ENCODE data around the gene ABAT. TPM values are rescaled to one million over a fixed set of nuclear protein-coding genes. Genes with fewer than 3 reads are reported as not detected.
A peak's percentile ranks its signal among the peaks of the same experiment; 100 is the strongest.

The ABAT gene
- polyA plus RNA-seq, 2 of the 4 experiments (the other 2 are of a cell fraction), result 0.68 to 1.2 TPM

DNA sequence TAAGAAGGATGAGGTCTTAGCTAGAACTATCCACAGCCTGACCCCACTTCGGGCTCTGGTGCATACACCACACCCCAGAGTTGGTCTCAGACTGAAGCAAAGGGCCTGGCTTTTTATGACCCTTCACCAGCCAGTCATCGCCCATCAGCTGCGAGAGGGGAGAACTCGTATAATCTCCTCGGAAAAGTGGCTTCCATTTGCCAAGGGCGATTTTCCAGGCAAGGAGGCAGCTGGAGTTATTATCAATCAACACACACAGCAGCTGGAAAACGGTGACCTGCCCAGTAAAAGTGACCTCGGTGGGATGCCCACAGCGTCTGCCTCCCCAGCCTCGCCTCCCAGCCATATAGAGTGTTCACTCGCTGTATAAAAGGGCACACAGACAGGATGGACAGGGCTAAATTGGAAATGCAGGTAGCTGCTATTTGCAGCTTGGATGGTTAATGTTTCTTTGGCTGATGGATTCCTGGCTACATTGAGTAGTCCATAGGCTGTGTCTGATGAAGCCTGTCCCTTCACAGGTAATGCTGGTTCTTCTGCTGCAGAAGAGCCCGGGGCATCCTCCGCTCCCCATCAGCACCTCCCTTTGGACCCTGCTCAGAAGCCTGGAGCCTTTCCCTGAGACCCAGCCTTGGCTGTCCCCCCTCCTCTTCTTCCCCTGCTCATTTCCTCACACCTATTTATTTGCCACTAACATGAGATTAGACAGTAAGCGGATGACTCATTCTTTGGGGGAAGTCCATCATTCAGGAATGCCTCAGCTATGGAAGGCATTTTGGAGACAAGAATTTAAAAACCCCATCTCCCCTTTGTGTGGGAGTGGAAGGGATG, 77.3 kb downstream of the ABAT start:
- peak; percentile 39 to 55 for DNase-seq (ENCODE audit: low read depth in 1 of 2, low spot score in 1 of 2)
- H3K9me3 ChIP-seq, result no peaks in the 10 kb centered on the region
- no peak for TF ChIP-seq PHF8 (IDR thresholded peaks at IDR 0.05; ENCODE audit: borderline replicate concordance, low read depth)
- TF ChIP-seq, protein P1, sequence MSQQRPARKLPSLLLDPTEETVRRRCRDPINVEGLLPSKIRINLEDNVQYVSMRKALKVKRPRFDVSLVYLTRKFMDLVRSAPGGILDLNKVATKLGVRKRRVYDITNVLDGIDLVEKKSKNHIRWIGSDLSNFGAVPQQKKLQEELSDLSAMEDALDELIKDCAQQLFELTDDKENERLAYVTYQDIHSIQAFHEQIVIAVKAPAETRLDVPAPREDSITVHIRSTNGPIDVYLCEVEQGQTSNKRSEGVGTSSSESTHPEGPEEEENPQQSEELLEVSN (IDR thresholded peaks at IDR 0.05; ENCODE audit: borderline replicate concordance, low read depth), result 0 out of 2 replicates have a peak, but pooled peaks have one; percentile 15
- TF ChIP-seq CHD4 (IDR thresholded peaks at IDR 0.05; ENCODE audit: borderline replicate concordance), result no peak
- no peak for TF ChIP-seq HOXB5 (CRISPR knock-in tag; IDR thresholded peaks at IDR 0.05)
- TF ChIP-seq, protein P2, sequence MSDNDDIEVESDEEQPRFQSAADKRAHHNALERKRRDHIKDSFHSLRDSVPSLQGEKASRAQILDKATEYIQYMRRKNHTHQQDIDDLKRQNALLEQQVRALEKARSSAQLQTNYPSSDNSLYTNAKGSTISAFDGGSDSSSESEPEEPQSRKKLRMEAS (IDR thresholded peaks at IDR 0.05), result peak; percentile 33; the same call in 1 of the 2 replicates
- no peak for TF ChIP-seq FOSL2 (IDR thresholded peaks at IDR 0.05)
- peak; percentile 76 for TF ChIP-seq FOSL2 (CRISPR knock-in tag; IDR thresholded peaks at IDR 0.05)
- TF ChIP-seq ZFP36 (IDR thresholded peaks at IDR 0.05; ENCODE audit: borderline replicate concordance, partially characterized antibody), result no peak
- TF ChIP-seq NPAS2 (CRISPR knock-in tag; IDR thresholded peaks at IDR 0.05; ENCODE audit: borderline replicate concordance), result no peak
- H3K4me2 ChIP-seq, result peak overlapping the region; percentile 15; the same call in 2 of the 3 replicates
- ChIA-PET CTCF (interaction anchor here (0.7 to 1.6 kb wide), 4 partner anchors 26 to 451 kb away, joined by 3 to 5 read pairs (median 3); no protein-coding TSS in a partner anchor), POLR2A (no interaction called here)
- H3K27ac ChIP-seq, result no peak overlapping the region
- H3K4me3 ChIP-seq, result no peak overlapping the region
- WGBS (ENCODE audit: missing lambda C conversion rate), result 60% methylated on average over 14 of the region's 14 CpGs
- peaks cover 10% of the 10 kb centered on the region for H3K4me1 ChIP-seq
- no peak for FAIRE-seq
- ATAC-seq, result peak; percentile 81 to 82; a peak in 5 of 6 replicates

DNA sequence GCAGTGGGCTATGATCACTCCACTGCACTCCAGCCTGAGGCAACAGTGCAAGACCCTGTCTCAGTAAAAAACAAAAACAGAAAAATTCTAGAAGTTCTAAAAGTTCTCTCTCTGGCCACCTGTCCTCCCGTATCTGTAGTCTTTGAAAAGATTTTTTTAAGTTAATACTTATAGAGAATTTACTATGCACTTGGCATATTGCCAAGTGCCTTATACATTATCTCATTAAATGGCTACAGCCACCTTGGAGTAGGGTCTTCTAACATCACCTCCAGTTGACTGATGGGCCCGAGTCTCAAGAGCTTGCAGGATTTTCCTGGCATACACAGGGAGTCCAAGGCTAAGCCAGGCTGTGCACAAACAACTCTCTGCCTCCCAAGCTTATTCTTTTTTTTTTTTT, 78.3 kb downstream of the ABAT start:
- WGBS (ENCODE audit: missing lambda C conversion rate), result 4% methylated on average over 2 of the region's 2 CpGs
- Histone ChIP-seq H3K9me3 (no peaks in the 10 kb centered on the region), H3K27ac (peak overlapping the region in 1 of 2 experiments; percentile 19; a peak in 1 of 6 replicates), H3K4me3 (no peak overlapping the region), H3K4me1 (peaks cover 10% of the 10 kb centered on the region), H3K4me2 (no peak overlapping the region)
- ChIA-PET CTCF (interaction anchor here (0.6 to 1.6 kb wide), 4 partner anchors 25 to 91 kb away, joined by 3 to 4 read pairs (median 3); no protein-coding TSS in a partner anchor), POLR2A (no interaction called here)
- DNase-seq (ENCODE audit: low read depth in 1 of 2, low spot score in 1 of 2) (no peak), FAIRE-seq (no peak), ATAC-seq (no peak)
- TF ChIP-seq, protein P3, sequence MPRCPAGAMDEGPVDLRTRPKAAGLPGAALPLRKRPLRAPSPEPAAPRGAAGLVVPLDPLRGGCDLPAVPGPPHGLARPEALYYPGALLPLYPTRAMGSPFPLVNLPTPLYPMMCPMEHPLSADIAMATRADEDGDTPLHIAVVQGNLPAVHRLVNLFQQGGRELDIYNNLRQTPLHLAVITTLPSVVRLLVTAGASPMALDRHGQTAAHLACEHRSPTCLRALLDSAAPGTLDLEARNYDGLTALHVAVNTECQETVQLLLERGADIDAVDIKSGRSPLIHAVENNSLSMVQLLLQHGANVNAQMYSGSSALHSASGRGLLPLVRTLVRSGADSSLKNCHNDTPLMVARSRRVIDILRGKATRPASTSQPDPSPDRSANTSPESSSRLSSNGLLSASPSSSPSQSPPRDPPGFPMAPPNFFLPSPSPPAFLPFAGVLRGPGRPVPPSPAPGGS (IDR thresholded peaks at IDR 0.05), result no peak
- TF ChIP-seq, protein P4, sequence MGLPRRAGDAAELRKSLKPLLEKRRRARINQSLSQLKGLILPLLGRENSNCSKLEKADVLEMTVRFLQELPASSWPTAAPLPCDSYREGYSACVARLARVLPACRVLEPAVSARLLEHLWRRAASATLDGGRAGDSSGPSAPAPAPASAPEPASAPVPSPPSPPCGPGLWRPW (IDR thresholded peaks at IDR 0.05), result no peak
- TF ChIP-seq ZFP36 (IDR thresholded peaks at IDR 0.05; ENCODE audit: borderline replicate concordance, partially characterized antibody), result no peak
- no peak for TF ChIP-seq RCOR1 (IDR thresholded peaks at IDR 0.05; ENCODE audit: low read depth, low read length)
- TF ChIP-seq RARB (CRISPR knock-in tag; IDR thresholded peaks at IDR 0.05), result no peak
- no peak for TF ChIP-seq NPAS2 (CRISPR knock-in tag; IDR thresholded peaks at IDR 0.05; ENCODE audit: borderline replicate concordance)
- TF ChIP-seq CBX8 (IDR thresholded peaks at IDR 0.05), result no peak
- TF ChIP-seq, protein P5, sequence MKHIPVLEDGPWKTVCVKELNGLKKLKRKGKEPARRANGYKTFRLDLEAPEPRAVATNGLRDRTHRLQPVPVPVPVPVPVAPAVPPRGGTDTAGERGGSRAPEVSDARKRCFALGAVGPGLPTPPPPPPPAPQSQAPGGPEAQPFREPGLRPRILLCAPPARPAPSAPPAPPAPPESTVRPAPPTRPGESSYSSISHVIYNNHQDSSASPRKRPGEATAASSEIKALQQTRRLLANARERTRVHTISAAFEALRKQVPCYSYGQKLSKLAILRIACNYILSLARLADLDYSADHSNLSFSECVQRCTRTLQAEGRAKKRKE (CRISPR knock-in tag; IDR thresholded peaks at IDR 0.05; ENCODE audit: low read depth), result no peak
- TF ChIP-seq POLR2AphosphoS2 (conservative IDR thresholded peaks at IDR 0.05; ENCODE audit: low read length), result no peak
- TF ChIP-seq, protein P1 (IDR thresholded peaks at IDR 0.05; ENCODE audit: borderline replicate concordance, low read depth), result no peak
- TF ChIP-seq CHD4 (IDR thresholded peaks at IDR 0.05; ENCODE audit: borderline replicate concordance), result no peak
- no peak for TF ChIP-seq HOXA7 (CRISPR knock-in tag; IDR thresholded peaks at IDR 0.05)
- no peak for TF ChIP-seq TP53 (CRISPR knock-in tag; IDR thresholded peaks at IDR 0.05)
- no peak for TF ChIP-seq FOXS1 (CRISPR knock-in tag; IDR thresholded peaks at IDR 0.05)
